AG09309 (cell line): ENCODE measurements around the gene KAT2A.
A peak's percentile ranks its signal among the peaks of the same experiment; 100 is the strongest.
"Not testable (repeated sequence)": the region's sequence is repeated elsewhere in the genome, so short reads cannot be mapped to it uniquely, and the experiment has no call there.

ENCODE experiments used
- DNase-seq: peaks from one replicate; pipeline ENCODE4 v3.0.0-alpha.2; 2010; ENCODE audit warnings: low read depth
- H3K4me3 ChIP-seq: 2 replicates; pipeline ENCODE4 v1.5.1; 2011; ENCODE audit warnings: mild to moderate bottlenecking, low read depth, low read length, moderate library complexity; ENCODE audit not compliant: control insufficient read depth
- CTCF ChIP-seq: IDR thresholded peaks from 2 replicates; pipeline ENCODE4 v1.5.1; 2011; ENCODE audit warnings: mild to moderate bottlenecking, low read depth, low read length, inconsistent platforms; ENCODE audit not compliant: insufficient read depth, control insufficient read depth; ENCODE audit errors: missing control alignments

Gene KAT2A

GRCh38 chr17:42163113-42163512 is 41.9 kb upstream of the KAT2A start:
- peak; percentile 42 for TF ChIP-seq CTCF
- H3K4me3 ChIP-seq = no peak overlapping the region
- DNase-seq = no peak

GRCh38 chr17:42160531-42160910 is 39.4 kb upstream of the KAT2A start:
- no peak overlapping the region for H3K4me3 ChIP-seq
- no peak for DNase-seq
- TF ChIP-seq CTCF = no peak

GRCh38 chr17:42159796-42160530 is 38.8 kb upstream of the KAT2A start:
- no peak for TF ChIP-seq CTCF

GRCh38 chr17:42155614-42156045 is 34.5 kb upstream of the KAT2A start:
- no peak for DNase-seq
- H3K4me3 ChIP-seq = peak overlapping the region; percentile 43
- TF ChIP-seq CTCF = no peak

More at GRCh38 chr17:42159796-42160530, 38.8 kb upstream of the KAT2A start:
- no peak overlapping the region for H3K4me3 ChIP-seq
- no peak for DNase-seq

- peak overlapping the region; percentile 57 for H3K4me3 ChIP-seq
- no peak for TF ChIP-seq CTCF
- no peak for DNase-seq
Measured at GRCh38 chr17:42153919-42154742, 33.0 kb upstream of the KAT2A start.

GRCh38 chr17:42146911-42147607 is 25.9 kb upstream of the KAT2A start:
- H3K4me3 ChIP-seq = no peak overlapping the region
- DNase-seq = no peak
- no peak for TF ChIP-seq CTCF

GRCh38 chr17:42143138-42143537 is 22.0 kb upstream of the KAT2A start:
- not testable (repeated sequence) for H3K4me3 ChIP-seq, DNase-seq
